WTC11 (cell line): ENCODE data around the gene GYS1. TPM values are rescaled to one million over a fixed set of nuclear protein-coding genes. Genes with fewer than 3 reads are reported as not detected.
A peak's percentile ranks its signal among the peaks of the same experiment; 100 is the strongest.

Experiments used
- ATAC-seq: fragments of 200-7000 bp; cut with Tn5 transposase; 2 replicates; pipeline ENCODE4 v1.10.0; 2021; ENCODE audit warnings: mild to moderate bottlenecking, moderate library complexity
- CTCF ChIA-PET: fragments of 300-600 bp; sonication (Branson Sonifier 250); formaldehyde crosslinking; loops from one replicate; lab custom pipeline; 2021; ENCODE audit warnings: antibody characterized with exemption; lab: Charles Lee
- POLR2A ChIA-PET: fragments of 350-600 bp; sonication (Branson Sonifier 250); formaldehyde crosslinking; loops from one replicate; lab custom pipeline; 2021; ENCODE audit warnings: antibody characterized with exemption; lab: Charles Lee
- DNase-seq: peaks from one replicate; pipeline ENCODE4 v3.0.0; 2021; ENCODE audit warnings: low spot score
- H3K27ac Mint-ChIP-seq: 2 replicates; pipeline ENCODE4 v1.8.0; 2021; ENCODE audit warnings: mixed read lengths
- H3K27me3 Mint-ChIP-seq: 2 replicates; pipeline ENCODE4 v1.8.0; 2021; ENCODE audit warnings: low read depth, mild to moderate bottlenecking, moderate library complexity, mixed read lengths
- H3K36me3 Mint-ChIP-seq: 2 replicates; pipeline ENCODE4 v1.8.0; 2021; ENCODE audit warnings: mixed read lengths
- H3K4me1 Mint-ChIP-seq: 2 replicates; pipeline ENCODE4 v1.8.0; 2022; ENCODE audit warnings: mixed read lengths
- H3K4me3 Mint-ChIP-seq: 2 replicates; pipeline ENCODE4 v1.8.0; 2021; ENCODE audit warnings: mild to moderate bottlenecking, moderate library complexity, mixed read lengths
- H3K9me3 Mint-ChIP-seq: 2 replicates; pipeline ENCODE4 v1.8.0; 2021; ENCODE audit warnings: mixed read lengths
- CREB1 ChIP-seq: sonication (generic); formaldehyde crosslinking; IDR thresholded peaks from 2 replicates; pipeline ENCODE4 v1.8.0; 2023; ENCODE audit warnings: mild to moderate bottlenecking, missing genetic modification reagents
- SP1 ChIP-seq: sonication (generic); formaldehyde crosslinking; conservative IDR thresholded peaks from 2 replicates; pipeline ENCODE4 v1.8.1; 2022; ENCODE audit warnings: missing genetic modification reagents
- microRNA-seq: library from miRNA; unstranded; fragments of <30 nt; microRNA quantifications from one replicate; pipeline ENCODE4 v1.2.0, GENCODE V29; 2022; ENCODE audit warnings: borderline number of aligned reads
- total RNA-seq: library from RNA; stranded (reverse); gene quantifications from 3 replicates; pipeline ENCODE4 v1.2.3, GENCODE V29; 2021
- TF ChIP-seq, protein P1 (sequence below): sonication (generic); formaldehyde crosslinking; IDR thresholded peaks from 2 replicates; pipeline ENCODE4 v1.8.0; 2022; ENCODE audit warnings: mild to moderate bottlenecking, missing genetic modification reagents

Gene GYS1
- total RNA-seq, 1 experiment from 2014 or later: 52.0 TPM

GRCh38 chr19:48918801-48919247 lies 74.3 kb downstream of the GYS1 start:
- H3K36me3 Mint-ChIP-seq: peaks cover 29% of the 10 kb centered on the region

More at GRCh38 chr19:48918801-48919247, 74.3 kb downstream of the GYS1 start:
- Mint-ChIP-seq H3K9me3 (no peaks in the 10 kb centered on the region), H3K4me3 (no peak overlapping the region), H3K4me1 (no peaks in the 10 kb centered on the region), H3K27me3 (no peaks in the 10 kb centered on the region), H3K27ac (0 out of 2 replicates have a peak overlapping the region, but pooled peaks have one; percentile 76)
- ChIA-PET POLR2A (interaction anchor here (0.5 to 1.1 kb wide), 5 partner anchors 15 to 1069 kb away, joined by 3 to 5 read pairs (median 4); partner anchors contain the start of gene DHDH), CTCF (interaction anchor here (0.6 to 2.3 kb wide), 15 partner anchors 9 to 292 kb away, joined by 3 to 20 read pairs (median 4); partner anchors contain the start of genes DHDH, GYS1, NUCB1 and RUVBL2)
- TF ChIP-seq CREB1 (CRISPR knock-in tag) (no peak), SP1 (peak; percentile 49; the same call in 1 of the 2 replicates)
- TF ChIP-seq, protein P1, sequence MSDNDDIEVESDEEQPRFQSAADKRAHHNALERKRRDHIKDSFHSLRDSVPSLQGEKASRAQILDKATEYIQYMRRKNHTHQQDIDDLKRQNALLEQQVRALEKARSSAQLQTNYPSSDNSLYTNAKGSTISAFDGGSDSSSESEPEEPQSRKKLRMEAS (CRISPR knock-in tag): 0 out of 2 replicates have a peak, but pooled peaks have one; percentile 34
- DNase-seq: peak; percentile 81
- ATAC-seq: peak; percentile 97

Small RNAs within 50 kb of the gene (microRNA-seq; reads per million reads assigned to microRNA genes)
- 1.0 reads per million for gene MIR6798

Other genes with a start within 250 kb of the GYS1 start
- 1.3 to 2.2 TPM (median 1.3 TPM) in 3 replicates for gene IZUMO1, start 246.4 kb downstream of the GYS1 start, total RNA-seq
- 9.9 to 11.5 TPM (median 10.1 TPM) in 3 replicates for gene FUT1, start 240.7 kb downstream of the GYS1 start, total RNA-seq
- gene FGF21, start 237.8 kb downstream of the GYS1 start, total RNA-seq: 0.21 to 0.44 TPM (median 0.26 TPM) in 3 replicates
- gene BCAT2, start 182.3 kb downstream of the GYS1 start, total RNA-seq: 38.7 to 48.5 TPM (median 47.7 TPM) in 3 replicates
- 11.4 to 18.2 TPM (median 17.0 TPM) in 3 replicates for gene HSD17B14, start 156.8 kb downstream of the GYS1 start, total RNA-seq
- gene PLEKHA4, start 124.7 kb downstream of the GYS1 start, total RNA-seq: 14.8 to 17.7 TPM (median 16.8 TPM) in 3 replicates
- gene PPP1R15A, start 120.9 kb downstream of the GYS1 start, total RNA-seq: 17.0 to 19.5 TPM (median 17.9 TPM) in 3 replicates
- gene TULP2, start 94.6 kb downstream of the GYS1 start, total RNA-seq: 3.1 to 5.6 TPM (median 3.9 TPM) in 3 replicates
- gene NUCB1, start 93.0 kb downstream of the GYS1 start, total RNA-seq: 145 to 153 TPM (median 149 TPM) in 3 replicates
- 3.0 to 3.4 TPM (median 3.1 TPM) in 3 replicates for gene DHDH, start 59.6 kb downstream of the GYS1 start, total RNA-seq
- gene BAX, start 38.4 kb downstream of the GYS1 start, total RNA-seq: 346 to 387 TPM (median 351 TPM) in 3 replicates
- 1,061 to 1,225 TPM (median 1,202 TPM) in 3 replicates for gene FTL, start 28.0 kb downstream of the GYS1 start, total RNA-seq
- 168 to 178 TPM (median 169 TPM) in 3 replicates for gene RUVBL2, start 578 bp upstream of the GYS1 start, total RNA-seq
- gene LHB, start 23.8 kb upstream of the GYS1 start, total RNA-seq: 1.3 TPM in 1 of 3 replicates, not detected in the others
- not detected in 3 replicates for gene CGB3, start 31.0 kb upstream of the GYS1 start, total RNA-seq
- gene CGB2, start 38.6 kb upstream of the GYS1 start, total RNA-seq: 1.1 to 1.2 TPM in 2 of 3 replicates, not detected in the other
- gene CGB1, start 43.6 kb upstream of the GYS1 start, total RNA-seq: 0.87 TPM in 1 of 3 replicates, not detected in the others
- gene CGB5, start 50.5 kb upstream of the GYS1 start, total RNA-seq: 0.30 to 0.62 TPM (median 0.35 TPM) in 3 replicates
- gene CGB8, start 55.8 kb upstream of the GYS1 start, total RNA-seq: 0.31 TPM in 1 of 3 replicates, not detected in the others
- 1.6 to 2.9 TPM (median 2.7 TPM) in 3 replicates for gene CGB7, start 64.4 kb upstream of the GYS1 start, total RNA-seq
- 3.9 to 7.7 TPM (median 5.0 TPM) in 3 replicates for gene NTF4, start 71.5 kb upstream of the GYS1 start, total RNA-seq
- gene KCNA7, start 79.4 kb upstream of the GYS1 start, total RNA-seq: 0.09 TPM in 3 replicates
- gene SNRNP70, start 92.1 kb upstream of the GYS1 start, total RNA-seq: 253 to 267 TPM (median 266 TPM) in 3 replicates
- 5.1 to 5.7 TPM (median 5.1 TPM) in 3 replicates for gene LIN7B, start 121.1 kb upstream of the GYS1 start, total RNA-seq
- gene C19orf73, start 125.8 kb upstream of the GYS1 start, total RNA-seq: 3.1 to 3.4 TPM (median 3.2 TPM) in 3 replicates
- 25.5 to 30.1 TPM (median 27.3 TPM) in 3 replicates for gene PPFIA3, start 126.2 kb upstream of the GYS1 start, total RNA-seq
- gene HRC, start 162.1 kb upstream of the GYS1 start, total RNA-seq: 1.9 to 5.0 TPM (median 4.6 TPM) in 3 replicates
- gene TRPM4, start 164.5 kb upstream of the GYS1 start, total RNA-seq: 15.5 to 24.8 TPM (median 23.6 TPM) in 3 replicates